Trophoblast cell (in vitro differentiated cells and primary cell): Measurements from ENCODE around the gene MSTO1.
"Not testable (repeated sequence)": the region's sequence is repeated elsewhere in the genome, so short reads cannot be mapped to it uniquely, and the experiment has no call there.

Source experiments
- DNase-seq, 2 donors: peaks; one replicate each; pipeline ENCODE4 v3.0.0-alpha.2; 2016
- H2AFZ ChIP-seq: 2 replicates; pipeline ENCODE4 v1.6.1; 2013; ENCODE audit warnings: low read length, moderate library complexity, mild to moderate bottlenecking; ENCODE audit not compliant: insufficient read depth, poor library complexity
- H2AK5ac ChIP-seq: 2 replicates; pipeline ENCODE4 v1.6.1; 2013; ENCODE audit warnings: mild to moderate bottlenecking, low read length
- H2BK120ac ChIP-seq: 2 replicates; pipeline ENCODE4 v1.6.1; 2013; ENCODE audit warnings: low read length, mild to moderate bottlenecking, moderate library complexity; ENCODE audit not compliant: insufficient read depth, poor library complexity
- H2BK12ac ChIP-seq: 2 replicates; pipeline ENCODE4 v1.6.1; 2013; ENCODE audit warnings: mild to moderate bottlenecking, low read length, moderate library complexity
- H2BK5ac ChIP-seq: 2 replicates; pipeline ENCODE4 v1.6.1; 2013; ENCODE audit warnings: low read length, low read depth, moderate library complexity, mild to moderate bottlenecking; ENCODE audit not compliant: poor library complexity
- H3K14ac ChIP-seq: 2 replicates; pipeline ENCODE4 v1.6.1; 2013; ENCODE audit warnings: mild to moderate bottlenecking, low read length
- H3K18ac ChIP-seq: 2 replicates; pipeline ENCODE4 v1.6.1; 2013; ENCODE audit warnings: mild to moderate bottlenecking, low read length
- H3K23ac ChIP-seq: 2 replicates; pipeline ENCODE4 v1.6.1; 2013; ENCODE audit warnings: low read length
- H3K27ac ChIP-seq: 2 replicates; pipeline ENCODE4 v1.5.1; 2013; ENCODE audit warnings: low read depth, mild to moderate bottlenecking, inconsistent platforms, low read length, moderate library complexity
- H3K27me3 ChIP-seq: 2 replicates; pipeline ENCODE4 v1.6.1; 2013; ENCODE audit warnings: inconsistent platforms, mild to moderate bottlenecking, low read length, moderate library complexity; ENCODE audit not compliant: insufficient read depth
- H3K36me3 ChIP-seq, 2 experiments: 1 replicate in 1 of 2; 2 replicates in 1 of 2; pipeline ENCODE4 v1.6.1; 2013; ENCODE audit warnings: low read length in 2 of 2, mild to moderate bottlenecking in 2 of 2, moderate library complexity in 1 of 2; ENCODE audit not compliant: insufficient read depth in 2 of 2, control insufficient read depth in 1 of 2
- H3K4ac ChIP-seq: 2 replicates; pipeline ENCODE4 v1.6.1; 2013; ENCODE audit warnings: low read depth, mild to moderate bottlenecking, low read length, moderate library complexity
- H3K4me1 ChIP-seq, 2 experiments: 1 replicate in 1 of 2; 2 replicates in 1 of 2; pipeline ENCODE4 v1.6.1; 2013; ENCODE audit warnings: low read length in 2 of 2, mild to moderate bottlenecking in 2 of 2, moderate library complexity in 1 of 2; ENCODE audit not compliant: insufficient read depth in 2 of 2, control insufficient read depth in 1 of 2
- H3K4me2 ChIP-seq: 2 replicates; pipeline ENCODE4 v1.6.1; 2013; ENCODE audit warnings: inconsistent platforms, mild to moderate bottlenecking, low read length, moderate library complexity
- H3K4me3 ChIP-seq: 2 replicates; pipeline ENCODE4 v1.5.1; 2013; ENCODE audit warnings: mild to moderate bottlenecking, low read depth, low read length, inconsistent platforms
- H3K79me1 ChIP-seq: one replicate; pipeline ENCODE4 v1.6.1; 2013; ENCODE audit warnings: low read length
- H3K79me2 ChIP-seq: 2 replicates; pipeline ENCODE4 v1.6.1; 2013; ENCODE audit warnings: low read length, mild to moderate bottlenecking; ENCODE audit not compliant: control insufficient read depth, insufficient read depth, poor library complexity
- H3K9ac ChIP-seq: 2 replicates; pipeline ENCODE4 v1.6.1; 2013; ENCODE audit warnings: mild to moderate bottlenecking, low read length
- H3K9me3 ChIP-seq: 2 replicates; pipeline ENCODE4 v1.6.1; 2013; ENCODE audit warnings: low read depth, mild to moderate bottlenecking, control low read depth, inconsistent platforms, low read length; ENCODE audit not compliant: insufficient read depth
- H4K12ac ChIP-seq: 2 replicates; pipeline ENCODE4 v1.6.1; 2013; ENCODE audit warnings: low read depth, mild to moderate bottlenecking, low read length, moderate library complexity
- H4K8ac ChIP-seq: 2 replicates; pipeline ENCODE4 v1.6.1; 2013; ENCODE audit warnings: low read depth, mild to moderate bottlenecking, low read length, moderate library complexity
- H4K91ac ChIP-seq: one replicate; pipeline ENCODE4 v1.6.1; 2013; ENCODE audit warnings: low read depth, mild to moderate bottlenecking, low read length, moderate library complexity
- WGBS: extraction: QIAGEN DNeasy Blood & Tissue Kit; methylation state at CpG from one replicate; pipeline ENCODE4 v1.1.7; 2013; ENCODE audit warnings: missing lambda C conversion rate; ENCODE audit not compliant: insufficient read length, insufficient coverage; ENCODE audit errors: extremely low coverage; 5-methylcytosine and 5-hydroxymethylcytosine counted together

Gene MSTO1

GRCh38 chr1:155613226-155613625, 3.2 kb downstream of the MSTO1 start:
- H4K8ac ChIP-seq, H2AFZ ChIP-seq, H3K18ac ChIP-seq, DNase-seq, H4K12ac ChIP-seq, H3K79me2 ChIP-seq, H3K4me2 ChIP-seq, H3K4ac ChIP-seq, H2BK12ac ChIP-seq, H3K27me3 ChIP-seq, H3K4me1 ChIP-seq, H2BK5ac ChIP-seq, H3K14ac ChIP-seq, H3K9ac ChIP-seq, H3K4me3 ChIP-seq, H3K23ac ChIP-seq, H2AK5ac ChIP-seq, H3K9me3 ChIP-seq, H3K27ac ChIP-seq, H2BK120ac ChIP-seq, H4K91ac ChIP-seq, H3K79me1 ChIP-seq: not testable (repeated sequence)
- no CpG with 5 or more reads among the region's 2 CpGs for WGBS
- H3K36me3 ChIP-seq = peaks cover 11 to 14% of the 10 kb centered on the region in 2 experiments

- no peaks in the 10 kb centered on the region for H3K4me1 ChIP-seq
- H2BK120ac ChIP-seq = no peak overlapping the region
- H3K27me3 ChIP-seq = peaks cover 2% of the 10 kb centered on the region
- H3K4me2 ChIP-seq = no peak overlapping the region
- peaks cover 4% of the 10 kb centered on the region for H3K9me3 ChIP-seq
- H3K23ac ChIP-seq = no peak overlapping the region
- H3K36me3 ChIP-seq = no peaks in the 10 kb centered on the region
- DNase-seq = no peak
- no peak overlapping the region for H3K4me3 ChIP-seq
- no peak overlapping the region for H3K4ac ChIP-seq
- H3K27ac ChIP-seq = no peak overlapping the region
- no CpG with 5 or more reads among the region's 2 CpGs for WGBS
- H4K8ac ChIP-seq = no peak overlapping the region
- no peak overlapping the region for H3K18ac ChIP-seq
- H3K79me1 ChIP-seq = no peaks in the 10 kb centered on the region
- no peak overlapping the region for H2AK5ac ChIP-seq
- H4K91ac ChIP-seq = no peak overlapping the region
- no peak overlapping the region for H2BK12ac ChIP-seq
- no peak overlapping the region for H3K9ac ChIP-seq
- no peak overlapping the region for H3K14ac ChIP-seq
- no peak overlapping the region for H4K12ac ChIP-seq
- H2BK5ac ChIP-seq = no peak overlapping the region
- no peaks in the 10 kb centered on the region for H3K79me2 ChIP-seq
- no peak overlapping the region for H2AFZ ChIP-seq
Observed at GRCh38 chr1:155622191-155622590, 12.2 kb downstream of the MSTO1 start.

- Histone ChIP-seq H3K79me1 (no peaks in the 10 kb centered on the region), H3K18ac (no peak overlapping the region), H2BK120ac (no peak overlapping the region), H2BK5ac (no peak overlapping the region), H3K36me3 (no peaks in the 10 kb centered on the region), H3K4me2 (no peak overlapping the region), H3K4me3 (no peak overlapping the region), H4K91ac (no peak overlapping the region), H3K9ac (no peak overlapping the region), H2AK5ac (no peak overlapping the region), H3K14ac (no peak overlapping the region), H3K79me2 (no peaks in the 10 kb centered on the region), H3K4ac (no peak overlapping the region), H3K27ac (no peak overlapping the region), H4K8ac (no peak overlapping the region), H2BK12ac (no peak overlapping the region), H3K27me3 (peaks cover 2% of the 10 kb centered on the region), H3K23ac (no peak overlapping the region), H4K12ac (no peak overlapping the region), H3K4me1 (no peaks in the 10 kb centered on the region), H3K9me3 (peaks cover 4% of the 10 kb centered on the region), H2AFZ (no peak overlapping the region)
- no CpG with 5 or more reads among the region's 1 CpG for WGBS
- DNase-seq = no peak
Observed at GRCh38 chr1:155623357-155623756, 13.3 kb downstream of the MSTO1 start.

- H3K4me1 ChIP-seq, H3K23ac ChIP-seq, H3K14ac ChIP-seq, H3K79me1 ChIP-seq, H3K18ac ChIP-seq, H3K27me3 ChIP-seq, H2AFZ ChIP-seq, H3K4ac ChIP-seq, H3K79me2 ChIP-seq, H2BK120ac ChIP-seq, H3K9ac ChIP-seq, H4K12ac ChIP-seq, H4K8ac ChIP-seq, H3K27ac ChIP-seq, H3K36me3 ChIP-seq, H4K91ac ChIP-seq, H3K4me2 ChIP-seq, H2BK12ac ChIP-seq, H3K4me3 ChIP-seq, H2BK5ac ChIP-seq, H2AK5ac ChIP-seq, H3K9me3 ChIP-seq: not testable (repeated sequence)
- peak; percentile 63 to 70 for DNase-seq
- no CpG with 5 or more reads among the region's 7 CpGs for WGBS
Observed at GRCh38 chr1:155626428-155626827, 16.4 kb downstream of the MSTO1 start.
